Measurements from ENCODE around the gene ERG. TPM values are rescaled to one million over a fixed set of nuclear protein-coding genes. Genes with fewer than 3 reads are reported as not detected.

Gene ERG
- total and polyA plus RNA-seq, 8 donors: 1.7 to 4.6 (median 2.6) TPM

DNA sequence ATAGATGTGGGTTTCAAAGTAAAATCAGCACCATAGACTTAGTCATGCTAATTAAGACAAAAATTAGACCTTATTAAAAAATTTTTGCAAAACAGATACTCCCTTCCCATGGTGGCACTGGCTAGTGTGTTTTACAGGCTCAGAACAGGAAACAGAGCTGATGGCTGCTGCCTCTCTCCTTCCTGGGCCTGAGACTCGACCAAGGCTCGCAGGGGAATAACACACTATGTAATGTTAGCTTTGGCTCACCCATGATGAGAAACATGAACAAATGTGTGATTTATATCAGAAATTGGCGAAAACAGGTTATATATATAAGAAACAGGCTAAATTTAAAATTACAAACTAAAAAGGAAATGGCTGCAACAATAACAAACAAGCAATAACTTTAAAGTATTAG, 50.7 kb downstream of the ERG start:
- TF ChIP-seq, protein P1, sequence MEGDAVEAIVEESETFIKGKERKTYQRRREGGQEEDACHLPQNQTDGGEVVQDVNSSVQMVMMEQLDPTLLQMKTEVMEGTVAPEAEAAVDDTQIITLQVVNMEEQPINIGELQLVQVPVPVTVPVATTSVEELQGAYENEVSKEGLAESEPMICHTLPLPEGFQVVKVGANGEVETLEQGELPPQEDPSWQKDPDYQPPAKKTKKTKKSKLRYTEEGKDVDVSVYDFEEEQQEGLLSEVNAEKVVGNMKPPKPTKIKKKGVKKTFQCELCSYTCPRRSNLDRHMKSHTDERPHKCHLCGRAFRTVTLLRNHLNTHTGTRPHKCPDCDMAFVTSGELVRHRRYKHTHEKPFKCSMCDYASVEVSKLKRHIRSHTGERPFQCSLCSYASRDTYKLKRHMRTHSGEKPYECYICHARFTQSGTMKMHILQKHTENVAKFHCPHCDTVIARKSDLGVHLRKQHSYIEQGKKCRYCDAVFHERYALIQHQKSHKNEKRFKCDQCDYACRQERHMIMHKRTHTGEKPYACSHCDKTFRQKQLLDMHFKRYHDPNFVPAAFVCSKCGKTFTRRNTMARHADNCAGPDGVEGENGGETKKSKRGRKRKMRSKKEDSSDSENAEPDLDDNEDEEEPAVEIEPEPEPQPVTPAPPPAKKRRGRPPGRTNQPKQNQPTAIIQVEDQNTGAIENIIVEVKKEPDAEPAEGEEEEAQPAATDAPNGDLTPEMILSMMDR (IDR thresholded peaks at IDR 0.05): no peak
- Histone ChIP-seq H3K4me3 (no peak overlapping the region), H3K4me1 (no peaks in the 10 kb centered on the region), H3K27ac (no peak overlapping the region), H3K9me3 (no peaks in the 10 kb centered on the region), H3K27me3 (no peaks in the 10 kb centered on the region), H3K36me3 (no peaks in the 10 kb centered on the region)
- ATAC-seq: no peak
- intact Hi-C loops (cut with DNase I): loop anchor here in 1 of 3 donors (10.0 kb wide), 1 partner anchor 63 kb away; no protein-coding TSS in a partner anchor
- 61 to 62% methylated on average over 3 of the region's 3 CpGs for WGBS, 2 donors
- FAIRE-seq: no peak
- DNase-seq: no peak

- TF ChIP-seq, protein P1 (IDR thresholded peaks at IDR 0.05): no peak
- Histone ChIP-seq H3K4me1 (no peaks in the 10 kb centered on the region), H3K9me3 (no peaks in the 10 kb centered on the region), H3K27me3 (no peaks in the 10 kb centered on the region), H3K27ac (no peak overlapping the region), H3K4me3 (no peak overlapping the region), H3K36me3 (no peaks in the 10 kb centered on the region)
- no peak for FAIRE-seq
- intact Hi-C loops (cut with DNase I): loop anchor here in 1 of 3 donors (10.0 kb wide), 1 partner anchor 60 kb away; no protein-coding TSS in a partner anchor
- ATAC-seq: no peak
- DNase-seq: no peak
- WGBS, 2 donors: 58 to 64% methylated on average over 6 of the region's 6 CpGs
Observed at GRCh38 chr21:38444691-38445090, 53.6 kb downstream of the ERG start.

DNA sequence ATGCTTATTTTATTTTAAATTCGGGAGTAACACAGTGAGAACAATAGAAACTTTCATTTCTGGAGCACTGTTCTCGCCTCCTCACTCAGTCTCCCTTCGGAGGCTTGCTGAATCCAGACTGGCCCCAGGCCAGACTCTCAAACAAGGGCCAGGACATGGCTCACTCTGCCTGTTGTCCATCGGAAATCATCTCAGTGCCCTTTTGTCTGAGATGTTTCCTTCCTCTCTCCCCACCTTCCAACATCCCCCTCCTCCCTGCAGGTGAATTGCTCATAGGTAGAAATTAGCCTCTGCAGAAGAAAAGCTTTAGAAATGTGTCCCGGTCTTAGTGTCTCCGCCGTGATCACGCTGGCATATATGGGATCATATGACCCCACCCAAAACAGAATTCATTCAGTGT, 55.2 kb downstream of the ERG start:
- ATAC-seq: no peak
- TF ChIP-seq, protein P1 (IDR thresholded peaks at IDR 0.05): no peak
- Histone ChIP-seq H3K4me3 (no peak overlapping the region), H3K4me1 (no peaks in the 10 kb centered on the region), H3K27me3 (no peaks in the 10 kb centered on the region), H3K9me3 (no peaks in the 10 kb centered on the region), H3K27ac (no peak overlapping the region), H3K36me3 (no peaks in the 10 kb centered on the region)
- intact Hi-C loops (cut with DNase I): loop anchor here in 1 of 3 donors (10.0 kb wide), 1 partner anchor 58 kb away; no protein-coding TSS in a partner anchor
- DNase-seq: no peak
- no peak for FAIRE-seq
- 52 to 60% methylated on average over 8 of the region's 8 CpGs for WGBS, 2 donors

DNA sequence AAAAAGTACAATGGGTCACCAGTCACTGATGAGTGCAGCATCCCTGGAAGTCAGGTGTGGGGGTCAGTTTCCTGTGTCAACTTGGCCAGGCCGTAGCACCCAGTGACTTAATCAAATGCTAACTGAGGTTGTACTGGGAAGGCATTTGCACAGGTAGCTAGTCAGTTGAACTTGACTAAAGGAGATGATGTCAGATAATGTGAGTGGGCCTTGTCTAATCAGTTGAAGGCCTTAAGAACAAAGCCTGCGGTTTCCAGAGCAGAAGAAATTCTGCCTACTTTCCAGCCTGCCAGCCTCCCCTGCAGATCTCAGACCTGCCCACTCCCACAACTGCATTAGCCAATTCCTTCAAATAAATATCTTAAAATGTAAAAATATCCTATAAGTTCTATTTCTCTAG, 57.1 kb downstream of the ERG start:
- 56 to 61% methylated on average over 2 of the region's 2 CpGs for WGBS, 2 donors
- ATAC-seq (no peak), FAIRE-seq (no peak), DNase-seq (no peak)
- Histone ChIP-seq H3K4me3 (no peak overlapping the region), H3K9me3 (no peaks in the 10 kb centered on the region), H3K36me3 (no peaks in the 10 kb centered on the region), H3K27me3 (no peaks in the 10 kb centered on the region), H3K4me1 (no peaks in the 10 kb centered on the region), H3K27ac (no peak overlapping the region)
- intact Hi-C loops (cut with DNase I): loop anchor here in 1 of 3 donors (10.0 kb wide), 1 partner anchor 56 kb away; no protein-coding TSS in a partner anchor
- TF ChIP-seq, protein P1 (IDR thresholded peaks at IDR 0.05): no peak

DNA sequence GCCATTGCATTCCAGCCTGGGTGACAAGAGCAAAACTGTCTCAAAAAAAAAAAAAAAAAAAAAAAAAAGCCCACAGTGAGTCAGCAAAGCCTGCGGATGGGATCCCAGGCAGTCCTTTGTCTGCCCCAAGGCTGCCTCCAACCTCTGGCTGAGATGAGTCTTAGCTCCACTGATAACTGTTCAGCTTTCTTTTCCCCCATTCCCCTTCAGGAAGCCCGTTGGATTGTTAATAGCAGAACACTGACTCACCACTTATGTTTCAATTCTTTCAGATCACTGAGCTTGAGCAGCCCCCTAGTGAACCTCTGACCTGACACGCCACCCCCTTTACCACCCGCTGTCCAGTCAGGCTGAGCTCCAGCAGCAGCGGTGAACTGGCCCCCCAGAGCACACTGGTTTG, 57.5 kb downstream of the ERG start:
- TF ChIP-seq, protein P1 (IDR thresholded peaks at IDR 0.05): no peak
- no peak for DNase-seq
- Histone ChIP-seq H3K27me3 (no peaks in the 10 kb centered on the region), H3K4me1 (no peaks in the 10 kb centered on the region), H3K27ac (no peak overlapping the region), H3K36me3 (no peaks in the 10 kb centered on the region), H3K9me3 (no peaks in the 10 kb centered on the region), H3K4me3 (no peak overlapping the region)
- WGBS, 2 donors: 62 to 76% methylated on average over 5 of the region's 5 CpGs
- intact Hi-C loops (cut with DNase I): loop anchor here in 1 of 3 donors (10.0 kb wide), 1 partner anchor 56 kb away; no protein-coding TSS in a partner anchor
- ATAC-seq: no peak
- FAIRE-seq: no peak

Data from pancreas (tissue), 10 donors.